GM12872 (cell line): ENCODE measurements around the gene NDUFV2.

Experiments used
- CTCF ChIP-seq: IDR thresholded peaks from 3 replicates; pipeline ENCODE4 v1.5.1; 2011; ENCODE audit warnings: low read depth, mild to moderate bottlenecking, low read length, moderate library complexity; ENCODE audit not compliant: insufficient read depth

NDUFV2 gene

DNA sequence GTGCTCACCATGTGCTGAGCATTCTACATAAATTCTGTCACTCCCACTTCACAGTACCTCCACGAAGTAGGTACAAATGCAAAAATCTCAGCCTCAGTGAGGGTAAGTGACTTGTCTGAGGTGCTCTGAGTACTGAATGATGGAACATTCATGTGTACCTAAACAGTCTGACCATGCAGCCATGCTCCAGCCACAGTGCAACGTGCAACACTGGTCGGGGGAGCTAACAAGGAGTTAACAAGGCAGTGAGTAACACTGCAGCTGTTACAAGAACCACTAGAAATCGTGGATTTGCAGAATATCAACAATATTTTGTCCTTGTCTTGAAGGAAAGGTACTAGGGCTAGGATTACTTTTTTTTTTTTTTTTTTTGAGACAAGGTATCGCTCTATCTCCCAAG is 36.6 kb upstream of the NDUFV2 start:
- no peak for TF ChIP-seq CTCF

DNA sequence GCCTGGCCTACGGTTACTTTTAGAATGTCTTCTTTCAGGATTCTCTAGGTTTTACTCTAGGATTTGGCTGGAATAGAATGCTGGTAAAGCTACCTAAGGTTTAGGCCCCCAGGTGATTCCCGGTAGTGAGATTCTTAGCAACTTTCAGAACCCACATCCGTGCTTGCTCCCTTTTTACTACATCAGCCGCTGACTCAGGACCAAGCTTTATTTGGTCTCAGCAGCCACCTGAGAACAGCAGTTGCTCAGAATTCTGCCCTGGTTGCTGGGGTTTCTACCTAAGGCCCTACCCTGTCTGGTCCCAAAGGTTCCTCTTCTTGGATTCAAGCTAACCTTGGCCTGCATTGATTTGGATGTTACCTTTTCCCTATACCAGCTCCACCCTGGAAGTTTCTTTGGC is 36.1 kb upstream of the NDUFV2 start:
- TF ChIP-seq CTCF, result no peak

DNA sequence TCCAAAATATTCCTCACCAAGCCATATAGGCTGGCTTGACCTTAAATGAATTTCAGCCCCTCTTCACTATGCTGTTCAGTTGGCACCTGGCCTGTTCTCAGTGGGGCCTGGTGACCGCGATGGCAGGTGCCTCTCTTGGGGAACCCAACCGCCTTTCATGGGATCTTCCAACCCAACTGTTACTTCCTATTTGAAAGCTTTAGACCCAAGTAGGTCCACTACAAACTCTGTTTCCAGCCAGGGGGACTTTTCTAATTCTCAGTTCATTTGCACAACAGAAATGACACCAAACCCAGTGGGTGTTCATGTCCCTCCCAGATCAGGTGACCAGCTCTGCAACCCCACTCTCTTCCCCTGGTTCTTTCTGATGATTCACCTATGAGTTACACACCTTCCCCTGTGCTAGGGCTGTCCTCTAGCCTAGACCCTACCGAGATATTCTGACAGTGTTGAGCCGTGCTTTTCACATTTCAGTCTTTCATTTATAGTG is 35.6 kb upstream of the NDUFV2 start:
- TF ChIP-seq CTCF, result no peak

- no peak for TF ChIP-seq CTCF
Measured at GRCh38 chr18:9067823-9068222, 34.7 kb upstream of the NDUFV2 start.

DNA sequence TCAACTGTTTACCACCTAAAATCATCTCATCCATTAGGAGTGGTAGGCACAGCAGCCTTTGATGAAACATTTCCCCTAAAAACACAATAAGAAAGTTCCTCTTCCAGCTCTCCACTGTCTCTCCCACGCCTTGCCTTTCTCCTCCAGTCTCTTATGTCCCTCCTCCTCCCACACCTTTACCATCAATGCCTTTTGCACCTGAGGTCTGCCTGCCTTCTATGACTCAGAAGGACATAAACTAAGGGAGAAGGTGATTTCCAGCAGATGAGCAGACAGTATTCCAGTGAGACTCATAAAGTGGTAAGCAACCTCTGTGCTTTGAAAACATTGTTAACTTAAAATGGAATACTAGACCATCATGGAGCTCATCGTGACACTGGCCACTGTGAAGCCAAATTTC is 34.2 kb upstream of the NDUFV2 start:
- no peak for TF ChIP-seq CTCF

DNA sequence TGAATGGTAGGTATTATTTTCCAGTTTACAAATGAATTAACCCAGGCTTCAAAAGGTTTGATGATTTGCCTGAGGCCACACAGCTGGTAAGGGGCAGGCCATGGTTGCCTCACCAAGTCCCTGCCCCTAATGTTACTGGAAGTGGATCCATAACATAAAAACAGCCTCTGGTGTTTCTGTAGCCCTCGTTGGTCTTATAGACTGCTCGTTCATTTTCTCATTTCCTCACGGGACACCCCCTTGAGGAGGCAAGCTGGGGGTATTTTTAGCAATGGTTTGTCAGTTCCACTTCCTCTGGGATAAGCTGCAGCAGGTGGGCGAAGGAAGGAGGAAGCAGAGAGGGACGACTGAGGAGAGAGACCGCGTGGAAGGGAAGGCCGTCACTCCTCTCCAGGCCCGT is 32.9 kb upstream of the NDUFV2 start:
- no peak for TF ChIP-seq CTCF

- no peak for TF ChIP-seq CTCF
Measured at GRCh38 chr18:9070212-9070611, 32.3 kb upstream of the NDUFV2 start.

DNA sequence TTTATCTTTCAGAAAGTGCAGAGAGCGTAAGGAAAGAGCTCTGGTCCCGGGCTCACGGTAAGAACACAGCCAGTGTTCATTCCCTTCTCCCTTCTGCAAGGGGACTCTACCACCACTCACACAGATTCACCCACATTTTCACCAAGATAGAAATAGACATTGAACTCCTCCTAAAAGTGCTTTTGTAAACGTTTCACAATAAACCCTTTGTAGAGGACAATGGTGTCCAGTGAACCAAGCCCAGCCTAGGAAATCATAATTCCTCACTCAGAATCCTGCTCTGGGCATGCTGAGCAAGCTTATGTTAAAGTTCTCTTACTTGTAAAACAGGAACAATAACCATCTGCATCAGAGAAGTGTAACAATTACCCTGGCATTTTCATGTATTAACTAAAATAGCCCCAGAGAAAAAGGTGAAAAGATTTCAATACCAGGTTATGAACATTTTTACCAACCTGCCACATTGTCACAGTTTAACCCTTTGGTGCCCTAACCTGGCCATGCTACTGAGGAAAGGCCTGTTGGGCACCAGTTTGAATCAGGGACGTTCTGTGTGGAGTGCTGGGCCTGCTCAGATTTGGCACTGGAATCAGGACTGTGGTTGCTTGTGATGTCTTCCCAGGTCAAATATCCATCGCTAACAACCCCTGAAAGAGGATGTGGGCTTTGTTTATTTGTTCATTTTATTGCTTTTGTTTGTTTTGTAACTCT is 22.5 kb upstream of the NDUFV2 start:
- no peak for TF ChIP-seq CTCF
